HepG2 (cell line): Measurements from ENCODE around the gene ARL2. TPM values are rescaled to one million over a fixed set of nuclear protein-coding genes. Genes with fewer than 3 reads are reported as not detected.
A peak's percentile ranks its signal among the peaks of the same experiment; 100 is the strongest.

Source experiments
- NR2F2 ChIP-seq: IDR thresholded peaks from 2 replicates; pipeline ENCODE4 v1.6.1; 2012; ENCODE audit warnings: low read depth, inconsistent platforms, borderline replicate concordance
- PATZ1 ChIP-seq: sonication (generic); formaldehyde crosslinking; IDR thresholded peaks from 2 replicates; pipeline ENCODE4 v1.4.0; 2020; ENCODE audit warnings: missing genetic modification reagents
- POLR2A ChIP-seq, 2 experiments: IDR thresholded peaks; 2 replicates each; pipeline ENCODE4 v1.6.1; 2011; ENCODE audit warnings: low read depth in 2 of 2, low read length in 2 of 2, mild to moderate bottlenecking in 1 of 2, moderate library complexity in 1 of 2; ENCODE audit not compliant: insufficient read depth in 1 of 2
- SNAI1 ChIP-seq: sonication (generic); formaldehyde crosslinking; IDR thresholded peaks from 2 replicates; pipeline ENCODE4 v1.5.0; 2020; ENCODE audit warnings: mild to moderate bottlenecking, missing genetic modification reagents, borderline replicate concordance
- STAT5B ChIP-seq: sonication (generic); formaldehyde crosslinking; IDR thresholded peaks from 2 replicates; pipeline ENCODE4 v1.4.0; 2020; ENCODE audit warnings: missing genetic modification reagents
- ZFX ChIP-seq: sonication (generic); formaldehyde crosslinking; IDR thresholded peaks from 2 replicates; pipeline ENCODE4 v1.4.0; 2020; ENCODE audit warnings: mild to moderate bottlenecking, low read depth, missing genetic modification reagents, moderate library complexity
- ZNF318 ChIP-seq: sonication (generic); formaldehyde crosslinking; IDR thresholded peaks from 2 replicates; pipeline ENCODE4 v1.4.0; 2020; ENCODE audit warnings: mild to moderate bottlenecking, missing genetic modification reagents
- ZNF407 ChIP-seq: sonication (generic); formaldehyde crosslinking; IDR thresholded peaks from one replicate; pipeline ENCODE4 v1.5.1; 2020; ENCODE audit warnings: mild to moderate bottlenecking, missing genetic modification reagents; ENCODE audit errors: not compliant biosample characterization
- polyA plus RNA-seq, 8 experiments: library from polyadenylated mRNA; depleted of rRNA in 3 of 8; stranded (reverse) in 7 of 8; unstranded in 1 of 8; fragments of >200 nt; fragmentation: Illumina TruSeq in 4 of 8; extraction: Trizol in 4 of 8; gene quantifications; 2 replicates each; pipeline versions ENCODE4 v1.2.1 to v1.2.3, GENCODE V29; 2011 to 2016; ENCODE audit warnings: low read depth in 4 of 8, missing spikeins in 1 of 8, mixed read lengths in 1 of 8; ENCODE audit not compliant: insufficient read depth in 1 of 8
- total RNA-seq, 5 experiments: library from RNA; depleted of rRNA; stranded (reverse); fragments of >200 nt; fragmentation: Illumina TruSeq; extraction: Trizol; gene quantifications; 2 replicates each; pipeline ENCODE4 v1.2.3, GENCODE V29; 2016; ENCODE audit warnings: low read depth in 1 of 5

Gene ARL2
- total and polyA plus RNA-seq, 2 of the 13 experiments (the other 11 are each of a cell fraction or from before 2014, with no cell fraction given): 82.9 to 84.4 TPM

- peak; percentile 61; the same call in 1 of the 2 replicates for TF ChIP-seq PATZ1 (CRISPR knock-in tag)
- no peak; the same call in 1 of the 2 replicates for TF ChIP-seq ZNF318 (CRISPR knock-in tag)
- no peak; the same call in 1 of the 2 replicates for TF ChIP-seq NR2F2
- TF ChIP-seq ZNF407 (CRISPR knock-in tag): peak; percentile 49
- TF ChIP-seq STAT5B: no peak
- peak; percentile 75 for TF ChIP-seq ZFX (CRISPR knock-in tag)
- peak; percentile 27; the same call in 1 of the 2 replicates for TF ChIP-seq SNAI1 (CRISPR knock-in tag)
- TF ChIP-seq POLR2A (IDR thresholded peaks at IDR 0.05; ENCODE audit: insufficient read depth in 1 of 2, low read depth in 2 of 2, low read length in 2 of 2): peak in 1 of 2 experiments; percentile 55; a peak in 1 of 4 replicates
These were observed at the start of gene ARL2 (continued) for GRCh38 chr11:65013888-65014725.
